K562 (cell line): ENCODE results near the gene C1orf50. TPM values are rescaled to one million over a fixed set of nuclear protein-coding genes. Genes with fewer than 3 reads are reported as not detected.
A peak's percentile ranks its signal among the peaks of the same experiment; 100 is the strongest.

Experiments
- AFF1 ChIP-seq, 2 experiments: fragments of 450-650 bp; IDR thresholded peaks; 2 replicates each; pipeline ENCODE4 v1.6.1; 2018; ENCODE audit warnings: mild to moderate bottlenecking in 2 of 2, low read depth in 1 of 2; ENCODE audit not compliant: partially characterized antibody in 2 of 2
- ARID1B ChIP-seq: fragments of 450-650 bp; IDR thresholded peaks from 2 replicates; pipeline ENCODE4 v1.6.1; 2016; ENCODE audit warnings: antibody characterized with exemption, mild to moderate bottlenecking, inconsistent platforms
- BCL6 ChIP-seq: fragments of 250-450 bp; sonication (Bioruptor Pico); IDR thresholded peaks from 2 replicates; pipeline ENCODE4 v1.4.0; 2020
- C11orf30 ChIP-seq: fragments of 450-650 bp; IDR thresholded peaks from 2 replicates; pipeline ENCODE4 v1.6.1; 2016; ENCODE audit warnings: low read depth, mild to moderate bottlenecking
- CEBPG ChIP-seq, 3 experiments: fragments of 200-800 bp in 1 of 3; sonication (Bioruptor generic) in 1 of 3; sonication (generic) in 1 of 3; formaldehyde crosslinking in 1 of 3; IDR thresholded peaks in 2 of 3; conservative IDR thresholded peaks in 1 of 3; 2 replicates each; pipeline versions ENCODE4 v1.6.1 to v1.8.0; 2016 to 2022; ENCODE audit warnings: missing compliant biosample characterization in 2 of 3, missing genetic modification characterization in 2 of 3, mild to moderate bottlenecking in 1 of 3, missing genetic modification reagents in 1 of 3
- EP400 ChIP-seq: fragments of 450-650 bp; IDR thresholded peaks from 2 replicates; pipeline ENCODE4 v1.6.1; 2017; ENCODE audit warnings: antibody characterized with exemption, mild to moderate bottlenecking, moderate library complexity
- EWSR1 ChIP-seq: fragments of 450-650 bp; IDR thresholded peaks from 2 replicates; pipeline ENCODE4 v1.6.1; 2018; ENCODE audit warnings: borderline replicate concordance, mild to moderate bottlenecking, low read depth, moderate library complexity; ENCODE audit not compliant: partially characterized antibody
- HSF4 ChIP-seq: fragments of 250-450 bp; sonication (Bioruptor Pico); IDR thresholded peaks from 2 replicates; pipeline ENCODE4 v2.1.2; 2022; ENCODE audit warnings: mild to moderate bottlenecking, moderate library complexity, borderline replicate concordance
- IRF9 ChIP-seq: fragments of 450-650 bp; IDR thresholded peaks from 2 replicates; pipeline ENCODE4 v1.6.1; 2016; ENCODE audit warnings: missing biosample characterization, missing genetic modification characterization
- MAFG ChIP-seq: fragments of 450-650 bp; conservative IDR thresholded peaks from 2 replicates; pipeline ENCODE4 v1.6.1; 2016; ENCODE audit warnings: missing genetic modification characterization, missing compliant biosample characterization
- MTF1 ChIP-seq: fragments of 250-450 bp; sonication (Bioruptor Pico); IDR thresholded peaks from 2 replicates; pipeline ENCODE4 v1.9.0; 2021; ENCODE audit warnings: moderate library complexity, mild to moderate bottlenecking, inconsistent platforms, borderline replicate concordance
- NFE2L1 ChIP-seq: fragments of 450-650 bp; IDR thresholded peaks from 2 replicates; pipeline ENCODE4 v1.6.1; 2016; ENCODE audit warnings: missing genetic modification characterization, low read depth, mild to moderate bottlenecking, missing compliant biosample characterization, moderate library complexity, borderline replicate concordance
- RBM39 ChIP-seq: fragments of 200-400 bp; formaldehyde crosslinking; optimal IDR thresholded peaks from 2 replicates; pipeline ENCODE3; 2018; ENCODE audit warnings: low read depth, low read length
- SRSF9 ChIP-seq: fragments of 200-400 bp; formaldehyde crosslinking; IDR thresholded peaks from 2 replicates; pipeline ENCODE4 v1.6.1; 2017; ENCODE audit warnings: low read depth, low read length, borderline replicate concordance
- U2AF2 ChIP-seq: fragments of 200-400 bp; formaldehyde crosslinking; optimal IDR thresholded peaks from 2 replicates; pipeline ENCODE3; 2017; ENCODE audit warnings: low read depth, mild to moderate bottlenecking, low read length
- ZBED1 ChIP-seq: IDR thresholded peaks from 2 replicates; pipeline ENCODE4 v1.6.1; 2014
- ZNF263 ChIP-seq: sonication (generic); formaldehyde crosslinking; IDR thresholded peaks from 2 replicates; pipeline ENCODE4 v1.8.0; 2022; ENCODE audit warnings: mild to moderate bottlenecking, missing genetic modification reagents, borderline replicate concordance
- ZNF780A ChIP-seq: fragments of 250-450 bp; sonication (Bioruptor Pico); IDR thresholded peaks from 2 replicates; pipeline ENCODE4 v1.5.0; 2021; ENCODE audit warnings: mild to moderate bottlenecking
- polyA plus RNA-seq, 8 experiments: library from polyadenylated mRNA; depleted of rRNA in 4 of 8; stranded (reverse) in 5 of 8; unstranded in 3 of 8; fragments of >200 nt; fragmentation: Nextera tagmentation in 2 of 8; fragmentation: Illumina TruSeq in 1 of 8; extraction: Ambion mirVana in 2 of 8; extraction: Trizol in 1 of 8; gene quantifications; 2 replicates each; pipeline versions ENCODE4 v1.2.1 to v1.2.3, GENCODE V29; 2011 to 2014; ENCODE audit warnings: inconsistent platforms in 1 of 8, missing spikeins in 1 of 8
- total RNA-seq, 7 experiments: library from RNA; depleted of rRNA in 6 of 7; stranded (reverse); fragments of >200 nt in 6 of 7; fragmentation: Illumina TruSeq in 2 of 7; extraction: Trizol in 2 of 7; gene quantifications; 2 replicates each; pipeline versions ENCODE4 v1.2.1 to v1.2.3, GENCODE V29; 2011 to 2021; ENCODE audit warnings: low replicate concordance in 1 of 7
- TF ChIP-seq, protein P1 (sequence below): fragments of 150-350 bp; conservative IDR thresholded peaks from 2 replicates; pipeline ENCODE4 v1.6.1; 2014; ENCODE audit warnings: low read length

The C1orf50 gene
- total and polyA plus RNA-seq, 9 of the 15 experiments (the other 6 are each of a cell fraction or from before 2014, with no cell fraction given), result 0.55 to 13.9 (median 5.2) TPM

- TF ChIP-seq ZBED1 (no peak), ZNF263 (CRISPR knock-in tag) (no peak), IRF9 (tag) (0 out of 2 replicates have a peak, but pooled peaks have one; percentile 9), U2AF2 (no peak), NFE2L1 (peak; percentile 98), BCL6 (no peak), MAFG (tag) (peak; percentile 99), HSF4 (CRISPR knock-in tag) (no peak), MTF1 (no peak), RBM39 (no peak), ARID1B (peak; percentile 64), SRSF9 (no peak), EP400 (peak; percentile 25; the same call in 1 of the 2 replicates), EWSR1 (no peak), ZNF780A (CRISPR knock-in tag) (no peak), AFF1 (IDR thresholded peaks at IDR 0.05; ENCODE audit: low read depth in 1 of 2, partially characterized antibody in 2 of 2) (peak in 1 of 2 experiments; percentile 23), CEBPG (CRISPR knock-in tag; IDR thresholded peaks at IDR 0.05) (no peak), CEBPG (tag; conservative IDR thresholded peaks at IDR 0.05 in 1 of 2, IDR thresholded peaks at IDR 0.05 in 1 of 2) (peak in 1 of 2 experiments; percentile 46; a peak in 1 of 4 replicates), C11orf30 (peak; percentile 99)
- TF ChIP-seq, protein P1, sequence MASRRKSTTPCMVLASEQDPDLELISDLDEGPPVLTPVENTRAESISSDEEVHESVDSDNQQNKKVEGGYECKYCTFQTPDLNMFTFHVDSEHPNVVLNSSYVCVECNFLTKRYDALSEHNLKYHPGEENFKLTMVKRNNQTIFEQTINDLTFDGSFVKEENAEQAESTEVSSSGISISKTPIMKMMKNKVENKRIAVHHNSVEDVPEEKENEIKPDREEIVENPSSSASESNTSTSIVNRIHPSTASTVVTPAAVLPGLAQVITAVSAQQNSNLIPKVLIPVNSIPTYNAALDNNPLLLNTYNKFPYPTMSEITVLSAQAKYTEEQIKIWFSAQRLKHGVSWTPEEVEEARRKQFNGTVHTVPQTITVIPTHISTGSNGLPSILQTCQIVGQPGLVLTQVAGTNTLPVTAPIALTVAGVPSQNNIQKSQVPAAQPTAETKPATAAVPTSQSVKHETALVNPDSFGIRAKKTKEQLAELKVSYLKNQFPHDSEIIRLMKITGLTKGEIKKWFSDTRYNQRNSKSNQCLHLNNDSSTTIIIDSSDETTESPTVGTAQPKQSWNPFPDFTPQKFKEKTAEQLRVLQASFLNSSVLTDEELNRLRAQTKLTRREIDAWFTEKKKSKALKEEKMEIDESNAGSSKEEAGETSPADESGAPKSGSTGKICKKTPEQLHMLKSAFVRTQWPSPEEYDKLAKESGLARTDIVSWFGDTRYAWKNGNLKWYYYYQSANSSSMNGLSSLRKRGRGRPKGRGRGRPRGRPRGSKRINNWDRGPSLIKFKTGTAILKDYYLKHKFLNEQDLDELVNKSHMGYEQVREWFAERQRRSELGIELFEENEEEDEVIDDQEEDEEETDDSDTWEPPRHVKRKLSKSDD, result no peak
Measured at GRCh38 chr1:42822800-42823392, 55.8 kb downstream of the C1orf50 start (continued).
